GM19023 (cell line): ENCODE results near the gene CTH.
A peak's percentile ranks its signal among the peaks of the same experiment; 100 is the strongest.
"Not testable (repeated sequence)": the region's sequence is repeated elsewhere in the genome, so short reads cannot be mapped to it uniquely, and the experiment has no call there.

Source experiments
- ATAC-seq: cut with Tn5 transposase; IDR thresholded peaks from one replicate; pipeline ENCODE4 v1.9.1; 2021; ENCODE audit warnings: mild to moderate bottlenecking, moderate library complexity; ENCODE audit not compliant: unreplicated experiment

CTH gene

DNA sequence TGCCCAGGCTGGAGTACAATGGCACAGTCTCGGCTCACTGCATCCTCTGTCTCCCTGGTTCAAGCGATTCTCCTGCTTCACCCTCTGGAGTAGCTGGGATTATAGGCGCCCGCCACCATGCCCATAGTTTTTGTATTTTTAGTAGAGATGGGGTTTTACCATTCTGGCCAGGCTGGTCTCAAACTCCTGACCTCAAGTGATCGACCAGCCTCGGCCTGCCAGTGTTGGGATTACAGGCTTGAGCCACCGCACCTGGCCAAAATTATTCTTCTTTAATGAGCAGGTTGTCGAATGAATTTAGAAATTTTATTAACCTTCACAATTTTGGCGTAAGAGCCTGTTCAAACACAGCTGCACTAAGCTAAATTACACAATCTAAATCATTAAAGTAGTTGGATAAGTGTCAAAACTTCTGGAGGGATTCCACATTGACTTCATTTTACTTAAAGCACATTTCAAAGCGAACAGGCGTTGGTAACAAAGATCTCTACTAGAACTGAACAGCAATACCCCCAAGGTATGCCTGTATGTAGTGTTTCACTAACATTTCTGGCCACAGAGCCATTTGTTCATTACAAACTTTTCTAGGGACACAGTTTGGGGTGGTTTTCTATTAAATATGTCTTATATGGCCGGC lies 5.2 kb upstream of the CTH start:
- no peak for ATAC-seq

DNA sequence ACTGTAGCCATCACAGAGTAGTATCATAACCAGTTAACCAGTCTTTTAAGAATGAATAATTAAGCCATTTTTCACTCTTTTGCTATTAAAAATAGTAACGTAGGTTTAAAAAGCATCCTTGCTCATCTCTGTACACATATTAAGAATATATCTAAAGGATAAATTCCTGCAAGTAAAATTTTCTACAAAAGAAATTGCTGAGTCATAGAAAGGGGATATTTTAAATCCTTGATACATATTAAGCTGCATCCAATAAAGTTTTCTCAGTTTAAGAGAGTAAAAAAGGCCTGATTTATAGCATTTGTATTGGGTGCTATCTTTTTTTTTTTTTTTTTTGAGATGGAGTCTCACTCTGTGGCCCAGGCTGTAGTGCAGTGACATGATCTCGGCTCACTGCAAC lies 1.9 kb upstream of the CTH start:
- ATAC-seq, result no peak

DNA sequence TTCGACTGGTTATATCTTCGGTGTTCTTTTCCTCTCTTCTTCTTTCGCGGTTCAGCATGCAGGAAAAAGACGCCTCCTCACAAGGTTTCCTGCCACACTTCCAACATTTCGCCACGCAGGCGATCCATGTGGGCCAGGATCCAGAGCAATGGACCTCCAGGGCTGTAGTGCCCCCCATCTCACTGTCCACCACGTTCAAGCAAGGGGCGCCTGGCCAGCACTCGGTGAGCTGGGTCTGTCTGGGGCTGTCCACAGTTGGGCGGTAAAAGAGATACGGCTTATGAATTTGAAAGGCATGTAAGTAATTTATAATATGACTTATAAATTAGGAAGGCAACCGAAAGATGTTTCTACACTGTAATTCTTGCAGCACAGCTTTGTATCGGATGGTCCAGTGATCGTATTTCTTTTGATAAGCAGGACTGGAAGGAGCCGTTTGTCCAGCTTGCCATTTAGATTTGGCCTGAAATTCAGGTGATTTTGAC lies 334 bp downstream of the CTH start:
- ATAC-seq, result peak; percentile 3

DNA sequence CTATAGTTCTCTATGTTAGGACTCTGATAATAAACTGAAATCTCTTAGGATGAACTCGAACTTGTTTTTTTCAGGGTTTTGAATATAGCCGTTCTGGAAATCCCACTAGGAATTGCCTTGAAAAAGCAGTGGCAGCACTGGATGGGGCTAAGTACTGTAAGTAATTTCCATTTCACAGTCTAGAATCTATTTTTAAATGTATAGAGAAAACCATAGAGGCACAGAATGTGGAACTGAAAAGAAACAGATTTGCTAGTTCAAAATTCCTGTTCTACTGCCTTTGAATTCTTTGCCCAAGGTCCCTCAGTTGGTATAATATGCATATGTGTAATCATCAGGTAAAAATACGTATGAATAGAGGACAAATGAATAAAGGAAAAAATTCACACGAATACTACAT lies 4.8 kb downstream of the CTH start:
- ATAC-seq, result no peak

DNA sequence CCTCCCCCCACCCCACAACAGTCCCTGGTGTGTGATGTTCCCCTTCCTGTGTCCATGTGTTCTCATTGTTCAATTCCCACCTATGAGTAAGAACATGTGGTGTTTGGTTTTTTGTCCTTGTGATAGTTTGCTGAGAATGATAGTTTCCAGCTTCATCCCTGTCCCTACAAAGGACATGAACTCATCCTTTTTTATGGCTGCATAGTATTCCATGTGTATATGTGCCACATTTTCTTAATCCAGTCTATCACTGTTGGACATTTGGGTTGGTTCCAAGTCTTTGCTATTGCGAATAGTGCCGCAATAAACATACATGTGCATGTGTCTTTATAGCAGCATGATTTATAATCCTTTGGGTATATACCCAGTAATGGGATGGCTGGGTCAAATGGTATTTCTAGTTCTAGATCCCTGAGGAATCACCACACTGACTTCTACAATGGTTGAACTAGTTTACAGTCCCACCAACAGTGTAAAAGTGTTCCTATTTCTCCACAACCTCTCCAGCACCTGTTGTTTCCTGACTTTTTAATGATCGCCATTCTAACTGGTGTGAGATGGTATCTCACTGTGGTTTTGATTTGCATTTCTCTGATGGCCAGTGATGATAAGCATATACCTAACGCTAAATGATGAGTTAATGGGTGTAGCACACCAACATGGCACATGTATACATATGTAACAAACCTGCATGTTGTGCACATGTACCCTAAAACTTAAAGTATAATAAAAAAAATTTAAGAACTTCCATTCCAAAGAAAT lies 8.1 kb downstream of the CTH start:
- not testable (repeated sequence) for ATAC-seq

DNA sequence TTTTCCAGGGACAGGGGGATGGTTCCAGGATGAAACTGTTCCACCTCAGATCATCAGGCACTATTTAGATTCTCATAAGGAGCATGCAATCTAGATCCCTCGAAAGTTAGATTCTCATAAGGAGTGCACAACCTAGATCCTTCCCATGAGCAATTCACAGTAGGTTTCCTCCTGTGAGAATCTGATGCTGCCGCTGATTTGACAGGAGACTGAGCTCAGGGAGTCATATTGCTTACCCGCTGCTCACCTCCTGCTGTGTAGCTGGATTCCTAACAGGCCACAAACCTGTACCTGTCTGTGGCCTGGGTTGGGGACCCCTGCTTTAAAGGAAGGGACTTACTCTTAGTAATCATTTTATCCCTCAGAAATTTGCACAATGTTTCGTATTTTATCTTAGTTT lies 9.3 kb downstream of the CTH start:
- no peak for ATAC-seq

DNA sequence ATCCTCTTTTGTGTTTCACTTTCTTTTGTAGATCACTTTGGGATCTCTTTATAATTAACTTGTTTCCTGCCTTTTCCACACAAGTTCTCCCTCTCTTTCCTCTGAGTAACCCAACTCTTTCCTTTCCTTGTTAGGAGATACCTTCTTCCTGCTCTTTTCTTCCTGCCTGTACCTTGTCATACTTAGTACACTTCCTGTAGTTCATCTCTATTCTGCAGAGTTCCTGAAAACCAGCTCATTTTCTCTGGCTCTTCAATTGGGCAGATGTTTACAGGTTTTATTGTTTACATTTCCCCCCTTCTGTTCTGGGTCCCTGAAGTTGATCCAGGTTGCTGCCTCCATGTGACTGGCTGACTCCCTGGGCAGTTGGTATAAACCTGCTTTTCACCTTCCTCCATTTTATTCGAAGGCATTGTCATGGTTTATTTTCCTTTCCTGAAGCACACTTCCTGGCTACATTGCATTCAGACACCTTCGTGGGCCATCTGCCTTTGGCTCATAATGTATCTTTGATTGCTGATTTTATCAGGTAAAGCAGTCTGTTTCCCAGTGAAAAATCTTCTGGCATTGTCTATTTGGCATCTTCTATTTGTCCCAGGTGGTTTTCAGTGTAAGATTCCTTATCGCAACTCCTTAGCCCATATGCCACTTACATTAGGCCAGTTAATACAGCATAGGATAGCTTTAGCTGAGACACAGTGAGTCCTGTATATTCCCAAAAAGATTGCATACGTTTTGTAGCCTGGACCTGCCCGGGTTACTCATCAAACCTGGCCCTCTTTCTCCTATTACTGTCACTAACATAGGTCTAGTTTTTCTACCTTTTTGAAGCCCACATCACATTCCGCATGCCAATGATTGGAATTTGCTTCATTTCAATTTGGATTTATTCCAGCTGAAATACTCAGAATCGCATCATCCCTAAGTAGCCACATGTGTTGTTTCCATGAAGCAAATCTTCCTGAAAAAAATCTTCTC lies 15.4 kb downstream of the CTH start:
- no peak for ATAC-seq

DNA sequence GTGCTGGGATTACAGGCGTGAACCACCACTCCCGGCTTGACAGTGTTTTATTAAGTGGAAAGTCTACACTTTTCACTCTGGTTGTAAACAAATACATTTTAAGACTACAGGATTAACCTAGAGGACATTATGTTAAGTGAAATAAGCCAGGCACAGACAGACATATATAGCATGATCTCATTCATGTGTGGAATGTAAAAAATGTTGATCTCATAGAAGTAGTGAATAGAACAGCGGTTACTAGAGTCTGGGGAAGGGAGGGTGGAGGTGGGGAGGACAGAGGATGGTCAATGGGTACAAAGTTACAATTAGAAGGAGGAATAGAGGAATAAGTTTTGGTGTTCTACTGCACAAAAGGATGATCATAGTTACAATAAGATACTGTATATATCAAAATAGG lies 16.9 kb downstream of the CTH start:
- ATAC-seq, result no peak

DNA sequence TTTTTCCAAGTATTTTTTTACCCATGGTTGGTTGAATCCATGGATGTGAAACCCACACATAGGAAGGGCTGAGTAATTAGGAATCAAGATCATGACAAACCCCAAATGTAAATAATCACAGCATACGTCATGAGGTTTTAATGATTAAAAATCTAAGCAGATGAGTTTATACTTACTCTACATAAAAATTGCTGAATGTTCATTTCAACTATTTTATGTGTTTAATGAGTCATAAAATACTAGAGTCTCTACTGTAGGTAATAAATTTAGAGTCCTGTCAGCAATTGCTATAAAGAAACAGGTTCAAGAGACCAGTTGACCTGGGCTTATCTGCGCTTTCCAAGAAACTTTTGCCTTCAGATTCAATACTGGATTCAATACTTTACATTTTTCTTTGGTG lies 18.2 kb downstream of the CTH start:
- no peak for ATAC-seq

DNA sequence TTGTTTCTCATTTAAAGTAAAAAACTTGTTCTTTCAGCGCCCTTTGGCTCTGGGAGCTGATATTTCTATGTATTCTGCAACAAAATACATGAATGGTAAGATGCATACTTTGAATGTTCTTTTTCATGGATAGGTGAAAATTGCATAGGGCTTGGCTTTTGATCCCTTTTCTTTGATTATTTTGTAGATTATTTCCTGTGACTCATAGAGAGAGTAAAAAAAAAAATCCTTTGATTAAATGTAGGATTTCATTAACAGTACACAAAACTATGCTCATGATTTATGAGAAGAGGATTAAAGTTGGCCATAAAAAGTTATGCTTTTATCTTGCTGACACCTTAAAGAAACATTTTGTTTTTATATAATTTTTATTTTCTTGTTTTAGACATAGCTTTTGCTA lies 18.7 kb downstream of the CTH start:
- no peak for ATAC-seq

DNA sequence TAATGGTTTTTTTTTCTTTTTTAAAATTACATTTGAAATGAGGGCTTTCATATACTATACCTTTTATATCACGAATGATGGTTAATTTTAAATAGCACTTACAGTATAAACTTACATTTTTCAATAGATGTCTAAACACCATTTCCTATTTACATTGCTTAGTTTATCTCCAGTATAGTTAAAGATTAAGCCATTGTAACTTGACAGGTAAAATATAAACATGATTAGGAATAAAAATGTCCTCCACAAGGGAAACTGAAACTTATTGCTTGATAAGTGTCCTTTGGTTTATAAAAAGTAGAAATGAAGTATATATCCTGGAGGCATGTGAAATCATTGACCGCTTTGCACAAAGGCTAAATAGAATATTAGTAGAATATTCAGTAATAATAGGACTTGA lies 20.2 kb downstream of the CTH start:
- no peak for ATAC-seq

DNA sequence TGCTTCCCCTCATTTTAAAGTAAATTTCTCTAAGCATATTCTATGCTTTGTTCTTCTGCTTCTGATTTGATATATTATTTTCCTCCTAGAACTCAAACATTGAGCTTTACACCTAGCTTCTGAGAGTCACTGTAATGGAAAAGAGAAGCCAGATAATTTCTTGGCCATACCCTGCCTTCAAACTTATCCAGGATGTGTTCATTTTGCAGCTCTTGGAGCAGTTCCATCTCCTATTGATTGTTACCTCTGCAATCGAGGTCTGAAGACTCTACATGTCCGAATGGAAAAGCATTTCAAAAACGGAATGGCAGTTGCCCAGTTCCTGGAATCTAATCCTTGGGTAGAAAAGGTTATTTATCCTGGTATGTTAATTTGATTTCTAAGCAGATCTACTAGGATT lies 20.8 kb downstream of the CTH start:
- no peak for ATAC-seq

DNA sequence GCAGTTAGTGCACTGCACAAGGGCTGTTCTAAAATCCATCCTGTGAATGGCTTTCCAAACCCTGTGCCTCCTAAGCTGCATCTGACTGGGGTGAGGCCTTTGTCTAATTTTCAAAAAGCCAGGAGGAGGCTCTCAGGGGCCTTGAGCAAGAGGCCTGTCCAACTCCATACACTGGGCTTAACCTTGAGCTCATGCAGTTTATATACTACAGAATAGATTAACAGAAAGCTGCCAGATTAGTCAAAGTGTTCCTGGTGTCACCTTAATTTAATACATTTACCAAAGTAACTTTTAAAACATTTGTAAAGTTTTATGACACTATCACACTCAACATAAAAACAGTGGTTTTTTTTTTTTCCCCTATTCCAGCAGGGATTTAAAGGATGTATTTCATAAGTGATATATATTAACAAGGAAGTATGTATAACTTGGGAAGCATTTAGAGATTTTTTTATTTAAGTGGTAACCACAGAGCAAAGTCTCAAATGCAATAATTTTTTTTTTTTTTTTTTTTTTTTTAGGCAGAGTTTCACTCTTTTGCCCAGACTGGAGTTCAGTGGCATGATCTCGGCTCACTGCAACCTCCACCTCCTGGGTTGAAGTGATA lies 23.3 kb downstream of the CTH start:
- ATAC-seq, result no peak

DNA sequence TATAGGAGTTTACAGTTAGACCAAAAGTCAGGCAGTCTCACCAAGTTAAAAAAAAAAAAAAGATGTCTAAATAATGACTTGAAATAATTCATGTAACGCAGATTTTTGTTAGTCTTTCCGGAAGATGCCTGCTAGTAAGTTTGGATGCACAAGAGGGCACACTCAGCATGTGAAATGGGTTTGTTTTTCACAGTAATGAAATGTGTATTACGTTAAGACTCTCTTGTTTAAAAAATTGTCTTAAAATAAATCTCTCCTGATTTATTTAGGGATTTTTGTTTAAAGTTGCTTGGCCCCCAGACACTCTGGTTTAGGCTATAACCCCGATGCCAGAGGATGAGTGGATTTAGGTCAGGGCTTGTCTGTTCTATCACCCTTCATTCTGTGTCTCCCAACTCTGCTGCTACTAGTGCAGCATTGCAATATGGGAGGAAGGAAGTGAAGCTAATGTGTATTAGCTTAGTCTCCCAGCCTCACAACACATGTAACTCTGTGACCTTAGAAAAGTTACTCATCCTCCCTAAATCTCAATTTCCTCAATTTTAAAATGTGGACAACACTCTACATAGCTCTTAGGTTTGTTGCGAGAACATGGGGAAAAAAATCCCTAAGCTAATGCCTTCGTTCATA lies 25.7 kb downstream of the CTH start:
- ATAC-seq, result no peak

DNA sequence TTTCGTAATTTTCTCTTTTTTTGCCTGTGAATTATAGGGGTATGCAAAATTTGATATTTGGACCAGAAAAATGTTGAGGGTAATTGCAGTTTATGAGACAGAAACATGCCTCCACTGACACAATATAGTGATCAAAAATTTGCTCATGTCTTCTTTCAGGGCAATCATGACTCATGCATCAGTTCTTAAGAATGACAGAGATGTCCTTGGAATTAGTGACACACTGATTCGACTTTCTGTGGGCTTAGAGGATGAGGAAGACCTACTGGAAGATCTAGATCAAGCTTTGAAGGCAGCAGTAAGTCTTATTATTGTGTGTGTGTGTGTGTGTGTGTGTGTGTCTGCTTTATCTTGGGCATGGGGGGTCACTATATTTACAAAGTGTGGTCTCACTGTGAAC lies 27.5 kb downstream of the CTH start:
- ATAC-seq, result no peak

DNA sequence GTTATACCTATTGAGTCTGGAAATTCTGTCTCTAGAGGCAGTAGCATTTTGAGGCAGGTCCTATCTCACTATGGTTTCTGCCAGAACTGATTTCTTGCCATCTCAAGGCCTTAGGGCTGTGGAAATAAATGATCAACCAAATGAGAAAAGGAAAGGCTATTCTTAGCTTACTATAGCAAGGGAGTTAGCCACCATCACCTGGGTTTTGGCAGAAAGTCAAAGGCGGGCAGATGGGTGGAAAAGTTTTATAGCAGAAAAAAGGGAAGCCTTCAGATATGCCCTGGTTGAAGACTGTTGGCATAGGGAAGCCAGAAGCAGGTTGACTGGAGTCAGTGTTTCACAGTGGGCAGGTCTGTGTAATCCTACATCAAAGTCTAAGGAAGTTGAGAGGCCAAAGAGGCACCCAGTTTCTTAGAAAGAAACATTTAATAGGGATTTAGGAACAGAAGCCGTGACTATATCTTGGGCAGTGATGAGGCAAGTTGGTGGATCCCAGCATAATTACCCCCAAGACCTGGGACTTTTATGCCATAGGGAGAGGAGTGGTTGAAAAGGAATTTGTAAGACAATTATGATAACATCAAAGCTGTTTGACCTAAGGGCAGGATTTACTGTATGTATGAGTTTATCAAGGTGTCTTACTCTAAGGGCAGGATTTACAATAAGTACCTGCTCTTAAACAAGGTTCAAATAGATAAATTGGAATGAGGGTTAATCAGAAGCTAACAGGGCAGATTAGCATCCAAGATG lies 29.7 kb downstream of the CTH start:
- no peak for ATAC-seq

DNA sequence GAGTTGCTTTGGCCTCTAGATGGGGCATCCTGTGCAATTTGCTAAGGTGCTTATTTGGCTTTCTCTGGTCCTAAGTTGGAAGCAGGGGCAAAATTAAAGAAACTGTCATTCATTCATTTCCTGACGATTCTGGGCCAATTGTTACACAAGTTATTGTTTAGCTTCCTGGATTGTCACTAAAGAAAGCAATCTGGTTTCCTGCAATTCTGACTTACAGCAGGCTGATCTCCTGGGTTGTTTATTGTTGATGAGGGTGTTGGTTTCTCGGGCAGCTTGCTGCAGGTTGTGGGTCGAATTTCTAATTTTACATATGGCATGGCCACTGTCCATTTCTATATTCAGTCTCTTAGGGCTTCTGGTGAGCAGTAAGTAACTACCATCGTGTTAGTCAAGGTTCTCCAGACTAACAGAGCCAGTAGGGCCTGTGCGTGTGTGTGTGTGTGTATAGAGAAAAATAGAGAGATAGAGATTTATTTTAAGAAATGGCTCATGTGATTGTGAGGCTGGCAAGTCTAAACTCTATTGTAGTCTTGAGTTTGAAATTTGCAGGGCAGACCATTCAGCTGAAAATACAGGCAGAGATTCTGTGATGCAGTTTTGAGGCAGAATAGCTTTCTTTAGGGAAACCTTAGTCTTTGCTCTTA lies 30.4 kb downstream of the CTH start:
- no peak for ATAC-seq

DNA sequence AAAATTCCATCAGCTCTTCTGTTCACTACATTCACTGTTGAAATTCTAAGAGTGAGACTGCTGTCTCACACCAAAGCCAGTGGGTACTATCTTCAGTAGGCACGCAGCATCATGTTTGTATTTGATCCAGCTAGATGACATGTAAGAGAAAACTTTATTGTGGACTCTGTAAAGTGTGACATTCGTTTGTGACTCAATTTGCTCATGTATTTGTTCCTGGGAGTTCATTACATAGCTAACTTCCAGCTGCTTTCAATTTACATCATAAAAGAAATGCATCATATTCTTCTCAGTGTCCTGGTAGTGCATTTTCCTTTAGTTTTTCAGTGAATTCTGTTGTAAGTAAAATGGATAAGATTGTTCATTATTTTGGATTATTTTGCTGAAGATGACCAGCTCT lies 31.4 kb downstream of the CTH start:
- no peak for ATAC-seq

DNA sequence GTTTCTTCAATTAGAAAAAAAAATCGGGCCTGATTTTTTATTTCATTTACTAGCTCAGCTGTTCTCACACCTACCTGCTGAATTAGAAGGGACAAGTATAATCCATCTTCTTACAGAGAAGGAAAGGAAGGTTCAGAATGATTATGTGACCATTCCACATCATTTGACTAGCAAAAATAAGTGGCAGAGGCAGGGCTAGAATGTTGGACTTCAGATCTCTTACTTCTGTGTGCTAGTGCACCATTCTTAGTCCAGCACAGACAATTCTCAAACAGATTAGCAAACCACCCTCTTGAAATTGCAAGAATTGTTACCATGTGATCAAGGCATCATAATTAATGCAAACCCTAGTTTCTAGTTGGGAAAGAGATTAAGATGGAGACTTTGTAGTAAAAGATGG lies 32.7 kb downstream of the CTH start:
- ATAC-seq, result no peak
